GM12891 (cell line): ENCODE results near the gene AHCYL2.

Experiments
- POLR2A ChIP-seq: IDR thresholded peaks from 2 replicates; pipeline ENCODE4 v1.6.1; 2011; ENCODE audit warnings: low read depth, low read length, control low read depth
- POLR2AphosphoS5 ChIP-seq: IDR thresholded peaks from 2 replicates; pipeline ENCODE4 v1.6.1; 2011; ENCODE audit warnings: low read depth, low read length, control low read depth

GRCh38 chr7:129367349-129367699, 142.5 kb downstream of the AHCYL2 start:
- TF ChIP-seq POLR2A = no peak
- TF ChIP-seq POLR2AphosphoS5 = no peak
